Duodenal mucosa (tissue), 2 donors: ENCODE results near the gene TBR1.

Source experiments
- H3K27ac ChIP-seq: one replicate; pipeline ENCODE4 v1.7.0; 2013; ENCODE audit warnings: low read depth, low read length
- H3K27me3 ChIP-seq, 2 donors: one replicate each; pipeline ENCODE4 v1.7.0; 2013; ENCODE audit warnings: low read length in 2 of 2, control low read depth in 1 of 2; ENCODE audit not compliant: insufficient read depth in 2 of 2, control insufficient read depth in 1 of 2
- H3K36me3 ChIP-seq, 2 donors: one replicate each; pipeline ENCODE4 v1.7.0; 2013; ENCODE audit warnings: low read length in 2 of 2, control low read depth in 1 of 2; ENCODE audit not compliant: insufficient read depth in 2 of 2, control insufficient read depth in 1 of 2
- H3K4me1 ChIP-seq, 2 donors: one replicate each; pipeline ENCODE4 v1.7.0; 2013; ENCODE audit warnings: low read length in 2 of 2, control low read depth in 1 of 2; ENCODE audit not compliant: insufficient read depth in 2 of 2, control insufficient read depth in 1 of 2
- H3K4me3 ChIP-seq, 2 donors: one replicate each; pipeline ENCODE4 v1.7.0; 2013; ENCODE audit warnings: low read length in 2 of 2, low read depth in 1 of 2
- H3K9ac ChIP-seq, 2 donors: one replicate each; pipeline ENCODE4 v1.7.0; 2013; ENCODE audit warnings: low read length in 2 of 2, low read depth in 1 of 2
- H3K9me3 ChIP-seq, 2 donors: one replicate each; pipeline ENCODE4 v1.7.0; 2013; ENCODE audit warnings: low read length in 2 of 2, control low read depth in 1 of 2; ENCODE audit not compliant: control insufficient read depth in 1 of 2

TBR1 gene

DNA sequence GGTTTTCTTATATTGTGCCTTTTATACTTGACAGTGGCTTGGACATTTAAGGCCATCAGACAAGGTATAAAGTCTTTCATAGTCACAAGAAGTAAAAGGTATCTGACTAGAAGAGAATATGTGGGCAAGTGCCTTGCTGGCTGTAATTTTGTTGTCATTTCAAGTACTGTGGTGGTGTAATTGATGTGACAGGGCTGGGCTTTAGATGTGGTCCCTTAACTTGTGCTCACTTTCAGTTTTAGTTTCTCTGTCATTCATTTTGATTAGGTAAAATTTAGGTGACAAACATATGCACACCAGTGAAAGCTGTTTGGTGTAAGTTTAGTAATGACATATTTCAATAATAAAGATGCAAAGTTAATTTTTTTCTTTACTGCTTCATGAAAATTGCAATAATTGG is 31.2 kb upstream of the TBR1 start:
- Histone ChIP-seq H3K4me3 (no peak overlapping the region), H3K9me3 (no peaks in the 10 kb centered on the region), H3K27me3 (no peaks in the 10 kb centered on the region), H3K9ac (no peak overlapping the region), H3K36me3 (peaks cover 0 to 6% of the 10 kb centered on the region in 2 donors), H3K27ac (no peak overlapping the region), H3K4me1 (no peaks in the 10 kb centered on the region)

DNA sequence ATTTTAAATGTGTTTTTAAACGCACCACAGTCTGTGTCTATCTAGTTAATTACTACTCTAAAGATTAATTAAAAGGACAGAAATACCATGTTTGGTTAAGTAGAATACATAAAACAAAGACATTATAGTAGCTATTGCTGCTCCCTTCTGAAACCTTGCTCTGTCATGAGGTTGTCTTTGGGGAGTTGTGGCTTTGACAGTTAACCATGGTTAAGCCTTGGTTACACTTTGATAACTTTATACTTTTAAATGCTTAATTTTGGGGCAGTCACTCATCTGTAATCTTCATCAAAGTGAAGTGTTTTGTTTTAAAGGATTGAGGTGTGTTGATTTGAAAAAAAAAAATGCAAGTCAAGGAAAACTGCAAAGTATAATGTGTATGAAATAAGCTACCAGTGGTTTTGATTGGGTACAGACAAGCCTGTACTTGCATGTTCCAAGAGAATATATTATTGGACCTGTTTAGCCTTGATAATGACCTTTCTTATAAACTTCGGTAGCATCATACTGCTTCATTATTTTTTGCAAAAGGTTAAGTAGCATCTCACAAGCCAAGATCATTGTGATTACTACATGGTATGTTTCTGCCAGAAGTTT is 29.8 kb upstream of the TBR1 start:
- H3K4me3 ChIP-seq = no peak overlapping the region
- H3K36me3 ChIP-seq = peaks cover 0 to 6% of the 10 kb centered on the region in 2 donors
- H3K27me3 ChIP-seq = no peaks in the 10 kb centered on the region
- no peak overlapping the region for H3K27ac ChIP-seq
- no peaks in the 10 kb centered on the region for H3K9me3 ChIP-seq
- no peaks in the 10 kb centered on the region for H3K4me1 ChIP-seq
- no peak overlapping the region for H3K9ac ChIP-seq

DNA sequence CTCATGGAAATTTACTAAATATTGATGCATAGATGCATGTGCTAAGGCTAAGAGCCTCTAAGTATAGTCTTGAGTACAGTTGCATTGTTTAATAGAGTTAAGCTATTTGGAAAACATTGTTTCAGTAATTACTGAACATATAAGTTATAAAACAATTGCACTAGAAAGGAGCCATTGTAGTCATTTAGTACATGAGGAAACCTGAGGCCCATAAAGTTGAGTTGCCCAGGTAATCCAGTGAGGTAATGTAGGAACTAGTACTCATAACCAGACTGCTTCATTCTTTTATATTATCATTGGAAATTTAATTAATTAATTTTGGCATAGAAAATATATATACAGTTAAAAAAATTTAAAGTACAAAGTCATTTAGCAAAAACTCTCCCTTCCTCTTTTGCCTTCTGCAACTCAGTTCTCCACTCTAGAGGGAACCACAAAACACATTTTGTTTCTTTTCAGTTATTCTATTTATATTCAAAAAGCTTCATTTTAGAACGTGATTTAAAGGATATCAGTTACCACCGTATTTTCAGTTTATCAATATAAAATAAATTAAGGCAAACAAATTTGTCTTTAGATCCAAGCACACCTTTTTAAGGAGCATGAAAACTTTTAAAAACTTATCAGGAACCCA is 27.8 kb upstream of the TBR1 start:
- no peak overlapping the region for H3K27ac ChIP-seq
- no peak overlapping the region for H3K4me3 ChIP-seq
- no peak overlapping the region for H3K9ac ChIP-seq
- peaks cover 0 to 6% of the 10 kb centered on the region in 2 donors for H3K36me3 ChIP-seq
- H3K27me3 ChIP-seq = no peaks in the 10 kb centered on the region
- H3K4me1 ChIP-seq = no peaks in the 10 kb centered on the region
- H3K9me3 ChIP-seq = no peaks in the 10 kb centered on the region

DNA sequence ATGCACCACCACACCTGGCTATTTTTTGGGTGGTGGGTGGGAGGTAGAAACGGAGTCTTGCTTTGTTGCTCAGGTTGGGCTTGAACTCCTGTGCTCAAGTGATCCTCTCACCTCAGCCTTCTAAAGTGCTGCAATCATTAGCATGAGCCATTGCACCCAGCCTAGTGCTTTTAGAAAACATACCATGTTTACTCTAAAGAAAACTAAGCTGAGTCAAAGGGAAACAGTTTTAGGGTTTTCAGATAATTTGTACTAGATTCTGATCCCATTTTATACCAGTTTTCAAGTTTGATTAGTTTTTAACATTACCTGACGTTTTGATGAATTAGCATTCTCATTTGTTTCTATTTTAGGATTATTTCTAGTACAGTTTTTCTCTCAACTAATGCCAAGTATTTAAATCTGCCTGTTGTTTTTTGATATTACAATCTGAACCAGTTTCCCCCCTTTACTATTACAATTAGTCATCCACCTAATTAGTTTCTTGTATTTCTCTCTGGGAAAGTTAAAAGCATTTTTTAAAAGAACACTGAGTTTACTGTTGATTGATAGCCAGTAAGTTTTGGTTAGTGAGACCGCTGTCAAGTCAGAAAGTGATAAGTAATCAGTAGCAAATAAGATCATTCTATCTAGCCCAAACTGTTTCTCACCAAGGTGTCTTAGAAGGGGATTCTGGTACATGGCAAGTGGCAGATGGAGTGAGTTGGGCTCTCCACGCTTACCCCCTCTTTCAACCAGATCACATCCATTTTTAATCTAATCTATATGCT is 24.2 kb upstream of the TBR1 start:
- H3K9ac ChIP-seq = no peak overlapping the region
- H3K27ac ChIP-seq = no peak overlapping the region
- H3K27me3 ChIP-seq = no peaks in the 10 kb centered on the region
- no peaks in the 10 kb centered on the region for H3K9me3 ChIP-seq
- peaks cover 15 to 17% of the 10 kb centered on the region in 2 donors for H3K36me3 ChIP-seq
- H3K4me3 ChIP-seq = no peak overlapping the region
- H3K4me1 ChIP-seq = no peaks in the 10 kb centered on the region

DNA sequence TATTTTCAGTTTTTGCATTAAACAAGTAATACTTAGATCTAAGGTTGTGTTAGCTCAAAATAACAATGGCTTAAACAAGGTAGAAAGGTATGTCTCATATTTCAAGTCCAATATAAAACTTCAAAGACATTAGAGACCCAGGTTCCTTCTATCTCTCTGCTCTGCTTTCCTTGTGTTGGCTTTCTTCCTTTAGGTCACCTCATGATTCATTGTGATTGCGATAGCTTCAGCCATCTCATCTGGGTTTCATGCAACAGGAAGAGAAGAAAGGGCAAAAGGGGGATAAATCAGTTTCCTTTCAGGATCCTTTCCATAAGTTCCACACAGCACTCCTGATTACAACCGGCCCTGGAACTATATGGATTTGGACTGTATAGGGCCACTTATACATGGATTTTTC is 16.0 kb upstream of the TBR1 start:
- H3K27me3 ChIP-seq = no peaks in the 10 kb centered on the region
- no peak overlapping the region for H3K9ac ChIP-seq
- peaks cover 14 to 28% of the 10 kb centered on the region in 2 donors for H3K36me3 ChIP-seq
- H3K4me1 ChIP-seq = no peaks in the 10 kb centered on the region
- no peak overlapping the region for H3K27ac ChIP-seq
- no peaks in the 10 kb centered on the region for H3K9me3 ChIP-seq
- H3K4me3 ChIP-seq = no peak overlapping the region

DNA sequence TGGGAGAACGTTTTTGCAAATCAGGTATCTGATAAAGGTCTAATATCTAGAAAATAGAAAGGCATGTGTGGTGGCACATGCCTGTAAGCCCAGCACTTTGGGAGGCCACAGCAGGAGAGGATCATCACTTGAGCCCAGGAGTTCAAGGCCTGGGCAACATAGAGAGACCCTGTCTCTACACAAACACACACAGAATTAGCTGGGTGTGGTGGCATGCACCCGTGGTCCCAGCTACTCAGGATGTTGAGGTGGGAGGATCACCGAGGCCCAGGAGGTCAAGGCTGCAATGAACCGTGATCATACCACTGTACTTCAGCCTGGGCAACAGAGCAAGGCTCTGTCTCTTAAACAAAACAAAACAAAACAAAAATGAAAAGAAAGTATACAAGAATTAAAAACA is 13.8 kb upstream of the TBR1 start:
- no peak overlapping the region for H3K27ac ChIP-seq
- no peaks in the 10 kb centered on the region for H3K4me1 ChIP-seq
- no peak overlapping the region for H3K9ac ChIP-seq
- H3K9me3 ChIP-seq = no peaks in the 10 kb centered on the region
- peaks cover 5 to 11% of the 10 kb centered on the region in 2 donors for H3K36me3 ChIP-seq
- no peaks in the 10 kb centered on the region for H3K27me3 ChIP-seq
- H3K4me3 ChIP-seq = no peak overlapping the region

DNA sequence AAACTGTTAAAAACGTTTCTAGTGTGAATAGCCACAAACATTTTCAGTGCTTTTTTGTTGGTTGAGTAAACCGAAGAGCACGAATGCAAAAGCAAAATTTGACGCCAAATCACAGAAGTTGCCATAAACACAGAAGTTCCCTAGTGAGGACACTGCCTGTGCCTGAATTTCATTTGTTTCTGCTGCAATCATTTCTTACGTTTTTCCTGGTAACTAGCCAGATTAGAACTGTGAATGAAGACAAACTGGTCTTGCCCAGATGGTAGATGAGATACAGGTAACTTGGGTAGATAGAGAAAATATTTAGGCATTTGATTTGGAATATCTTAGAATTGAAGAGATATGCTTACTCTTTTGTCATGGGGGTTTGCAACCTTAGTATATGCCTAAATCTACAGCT is 9.8 kb upstream of the TBR1 start:
- Histone ChIP-seq H3K4me1 (peaks cover 3 to 5% of the 10 kb centered on the region in 2 donors), H3K9me3 (no peaks in the 10 kb centered on the region), H3K9ac (no peak overlapping the region), H3K4me3 (no peak overlapping the region), H3K27me3 (no peaks in the 10 kb centered on the region), H3K36me3 (peaks cover 4 to 9% of the 10 kb centered on the region in 2 donors), H3K27ac (no peak overlapping the region)

DNA sequence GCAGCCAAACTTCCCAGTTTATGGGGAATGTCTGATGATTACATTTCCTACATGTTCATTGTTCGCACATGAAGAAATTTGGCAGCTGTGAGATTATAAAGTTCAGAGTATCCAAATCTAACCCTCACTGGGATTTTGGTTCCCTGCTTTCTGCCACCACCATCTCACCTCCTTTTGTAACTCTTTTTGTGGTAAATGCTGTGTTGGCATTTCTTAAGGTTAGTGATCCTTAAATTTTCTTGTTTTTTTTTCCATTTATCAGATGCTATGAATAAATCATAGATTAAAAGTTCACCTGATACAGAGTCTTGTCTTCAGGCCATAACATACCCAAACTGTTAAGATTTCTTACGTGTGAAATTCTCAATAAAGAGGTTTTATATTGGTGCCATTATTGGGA is 8.5 kb upstream of the TBR1 start:
- H3K9me3 ChIP-seq = no peaks in the 10 kb centered on the region
- H3K4me1 ChIP-seq = peaks cover 3 to 5% of the 10 kb centered on the region in 2 donors
- no peaks in the 10 kb centered on the region for H3K27me3 ChIP-seq
- H3K9ac ChIP-seq = no peak overlapping the region
- peaks cover 0 to 4% of the 10 kb centered on the region in 2 donors for H3K36me3 ChIP-seq
- no peak overlapping the region for H3K27ac ChIP-seq
- no peak overlapping the region for H3K4me3 ChIP-seq

DNA sequence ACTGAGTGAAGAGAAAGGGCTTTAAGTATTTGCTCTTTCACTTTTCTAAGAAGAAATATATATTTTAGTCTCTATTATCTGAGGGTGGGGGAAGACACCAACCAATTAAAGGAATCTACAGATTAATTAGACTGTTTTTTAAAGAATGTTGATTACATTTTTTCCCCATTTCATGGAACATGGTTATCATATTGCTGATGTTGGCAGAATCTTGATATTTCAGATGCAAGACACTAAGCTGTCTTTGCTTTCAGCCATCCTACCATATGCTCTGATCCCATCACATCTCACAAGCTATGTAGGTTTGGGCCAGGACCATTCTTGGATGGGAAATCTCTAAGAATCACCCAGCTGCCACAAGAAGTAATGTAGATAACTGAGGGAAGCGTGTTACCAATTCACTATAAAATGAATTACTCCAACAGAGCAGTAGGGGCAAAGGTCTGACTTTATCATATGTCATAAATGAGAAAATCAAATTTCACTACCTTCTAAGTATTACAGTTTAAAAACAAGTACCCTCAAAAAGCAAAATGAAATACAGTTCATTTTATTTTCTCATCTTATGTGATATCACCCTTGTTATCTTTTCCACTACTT is 6.7 kb upstream of the TBR1 start:
- H3K4me1 ChIP-seq = peaks cover 5 to 7% of the 10 kb centered on the region in 2 donors
- H3K36me3 ChIP-seq = peaks cover 0 to 4% of the 10 kb centered on the region in 2 donors
- no peak overlapping the region for H3K9ac ChIP-seq
- H3K27me3 ChIP-seq = peaks cover 2 to 10% of the 10 kb centered on the region in 2 donors
- H3K9me3 ChIP-seq = no peaks in the 10 kb centered on the region
- H3K4me3 ChIP-seq = no peak overlapping the region
- H3K27ac ChIP-seq = no peak overlapping the region

DNA sequence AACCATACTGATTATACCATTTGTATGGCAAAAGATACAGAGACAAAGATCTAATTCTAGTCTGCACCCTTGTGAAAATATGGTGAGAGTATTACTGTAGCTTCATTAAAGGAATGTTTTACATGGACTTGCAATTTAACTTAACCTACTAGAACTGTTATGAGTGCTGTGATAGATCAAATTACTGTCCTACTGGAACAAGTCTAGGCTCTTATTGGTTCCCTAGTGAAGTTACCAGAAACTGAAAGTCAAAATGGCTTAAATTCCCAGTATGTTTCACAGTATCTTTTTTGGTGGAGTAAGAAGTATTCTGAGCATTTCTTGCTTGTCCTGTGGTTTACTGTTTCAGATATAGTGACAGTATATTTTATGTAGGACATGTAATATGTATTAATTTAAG is 3.8 kb upstream of the TBR1 start:
- Histone ChIP-seq H3K9me3 (no peaks in the 10 kb centered on the region), H3K9ac (no peak overlapping the region), H3K4me3 (no peak overlapping the region), H3K27ac (no peak overlapping the region), H3K4me1 (peaks cover 24% of the 10 kb centered on the region in 2 donors), H3K36me3 (peaks cover 0 to 4% of the 10 kb centered on the region in 2 donors), H3K27me3 (peaks cover 32 to 39% of the 10 kb centered on the region in 2 donors)
